BJ (cell line): ENCODE data around the gene FMR1. TPM values are rescaled to one million over a fixed set of nuclear protein-coding genes. Genes with fewer than 3 reads are reported as not detected.

Experiments used
- CTCF ChIA-PET: fragments of 350-600 bp; formaldehyde crosslinking; extraction: SDS; loops from one replicate; lab custom pipeline; 2021; ENCODE audit warnings: antibody characterized with exemption, inconsistent platforms; lab: Yijun Ruan, JAX
- POLR2A ChIA-PET: fragments of 300-600 bp; sonication (Branson Sonifier 250); formaldehyde crosslinking; extraction: SDS; loops from one replicate; lab custom pipeline; 2021; ENCODE audit warnings: antibody characterized with exemption; lab: Charles Lee
- DNase-seq: peaks from one replicate; pipeline ENCODE4 v3.0.0-alpha.2; 2011; ENCODE audit warnings: low read depth
- H3K27me3 ChIP-seq: 2 replicates; pipeline ENCODE4 v1.6.0; 2011; ENCODE audit warnings: low read length; ENCODE audit not compliant: control insufficient read depth, insufficient read depth
- H3K36me3 ChIP-seq: 2 replicates; pipeline ENCODE4 v1.5.1; 2011; ENCODE audit warnings: low read length; ENCODE audit not compliant: control insufficient read depth, insufficient read depth
- H3K4me3 ChIP-seq: 2 replicates; pipeline ENCODE4 v1.5.1; 2011; ENCODE audit warnings: low read depth, mild to moderate bottlenecking, control low read depth, low read length
- polyA plus RNA-seq: library from polyadenylated mRNA; depleted of rRNA; stranded (reverse); fragments of >200 nt; gene quantifications from 2 replicates; pipeline ENCODE4 v1.2.3, GENCODE V29; 2011
- TF ChIP-seq, protein P1 (sequence below): IDR thresholded peaks from 2 replicates; pipeline ENCODE4 v1.5.1; 2011; ENCODE audit warnings: low read depth, mild to moderate bottlenecking, control low read depth, inconsistent platforms, low read length, moderate library complexity; ENCODE audit not compliant: insufficient read depth

The FMR1 gene
- polyA plus RNA-seq, 1 experiment = 9.1 TPM

GRCh38 chrX:147914591-147914990 lies 2.9 kb downstream of the FMR1 start:
- TF ChIP-seq, protein P1, sequence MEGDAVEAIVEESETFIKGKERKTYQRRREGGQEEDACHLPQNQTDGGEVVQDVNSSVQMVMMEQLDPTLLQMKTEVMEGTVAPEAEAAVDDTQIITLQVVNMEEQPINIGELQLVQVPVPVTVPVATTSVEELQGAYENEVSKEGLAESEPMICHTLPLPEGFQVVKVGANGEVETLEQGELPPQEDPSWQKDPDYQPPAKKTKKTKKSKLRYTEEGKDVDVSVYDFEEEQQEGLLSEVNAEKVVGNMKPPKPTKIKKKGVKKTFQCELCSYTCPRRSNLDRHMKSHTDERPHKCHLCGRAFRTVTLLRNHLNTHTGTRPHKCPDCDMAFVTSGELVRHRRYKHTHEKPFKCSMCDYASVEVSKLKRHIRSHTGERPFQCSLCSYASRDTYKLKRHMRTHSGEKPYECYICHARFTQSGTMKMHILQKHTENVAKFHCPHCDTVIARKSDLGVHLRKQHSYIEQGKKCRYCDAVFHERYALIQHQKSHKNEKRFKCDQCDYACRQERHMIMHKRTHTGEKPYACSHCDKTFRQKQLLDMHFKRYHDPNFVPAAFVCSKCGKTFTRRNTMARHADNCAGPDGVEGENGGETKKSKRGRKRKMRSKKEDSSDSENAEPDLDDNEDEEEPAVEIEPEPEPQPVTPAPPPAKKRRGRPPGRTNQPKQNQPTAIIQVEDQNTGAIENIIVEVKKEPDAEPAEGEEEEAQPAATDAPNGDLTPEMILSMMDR = no peak
- Histone ChIP-seq H3K4me3 (no peak overlapping the region), H3K27me3 (no peaks in the 10 kb centered on the region), H3K36me3 (no peaks in the 10 kb centered on the region)
- CTCF ChIA-PET = no interaction called here
- DNase-seq = no peak
- POLR2A ChIA-PET = no interaction called here

- Histone ChIP-seq H3K27me3 (no peaks in the 10 kb centered on the region), H3K4me3 (no peak overlapping the region), H3K36me3 (no peaks in the 10 kb centered on the region)
- POLR2A ChIA-PET = no interaction called here
- CTCF ChIA-PET = no interaction called here
- TF ChIP-seq, protein P1 = no peak
- no peak for DNase-seq
Measured at GRCh38 chrX:147916375-147916968, 4.8 kb downstream of the FMR1 start.

DNA sequence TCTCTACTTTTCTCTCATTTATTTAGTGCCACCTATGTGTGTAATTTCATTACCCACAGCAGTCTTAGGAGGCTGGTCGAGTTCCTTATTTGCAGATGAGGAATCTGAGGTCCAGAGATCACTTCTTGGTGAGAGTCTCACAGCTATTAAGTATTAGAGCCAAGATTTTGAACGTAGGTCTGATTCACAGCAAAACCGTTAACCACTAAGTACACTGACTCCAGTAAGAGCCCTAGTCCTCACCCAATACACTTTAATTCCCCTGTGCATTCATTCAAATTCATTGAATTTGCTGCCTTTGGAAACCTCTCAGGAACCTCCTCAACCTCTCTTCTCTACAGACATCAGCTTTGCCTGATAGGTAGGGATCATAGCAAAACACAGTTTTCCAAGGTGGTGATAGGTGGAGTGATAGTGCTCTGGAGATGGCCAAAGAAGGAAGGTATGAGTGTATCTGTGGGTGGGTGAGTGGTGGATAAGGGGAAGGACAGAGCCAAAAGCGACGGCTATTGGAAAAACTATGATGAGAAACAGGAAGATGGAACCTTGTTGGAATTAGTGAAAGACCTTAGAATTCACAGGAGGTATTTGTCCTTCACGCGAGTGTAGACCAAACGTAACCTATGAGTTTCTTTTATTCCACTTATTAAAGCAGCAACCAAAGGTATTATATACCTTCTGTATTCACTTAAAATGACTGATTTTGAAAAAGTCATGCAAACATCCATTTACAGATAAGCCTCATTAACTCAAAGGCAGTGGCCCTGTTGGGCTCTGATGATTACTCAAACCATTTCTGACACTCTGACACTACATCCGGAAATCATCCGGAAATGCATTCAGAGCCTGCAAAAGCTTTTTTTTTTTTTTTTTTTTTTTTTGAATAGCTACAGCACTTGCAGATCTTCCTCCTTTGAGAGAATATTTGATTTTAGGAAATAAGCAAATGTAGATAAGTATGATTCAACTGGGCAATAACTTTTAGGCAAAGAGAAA lies 6.3 kb downstream of the FMR1 start:
- DNase-seq = no peak
- CTCF ChIA-PET = no interaction called here
- Histone ChIP-seq H3K4me3 (no peak overlapping the region), H3K27me3 (no peaks in the 10 kb centered on the region), H3K36me3 (no peaks in the 10 kb centered on the region)
- POLR2A ChIA-PET = no interaction called here
- TF ChIP-seq, protein P1 = no peak

GRCh38 chrX:147920161-147920666 lies 8.5 kb downstream of the FMR1 start:
- TF ChIP-seq, protein P1 = no peak
- POLR2A ChIA-PET = no interaction called here
- Histone ChIP-seq H3K4me3 (no peak overlapping the region), H3K27me3 (no peaks in the 10 kb centered on the region), H3K36me3 (no peaks in the 10 kb centered on the region)
- no peak for DNase-seq
- CTCF ChIA-PET = interaction anchor here (0.9 kb wide), 1 partner anchor 9 kb away, joined by 3 read pairs; the partner anchor contains the start of gene FMR1

GRCh38 chrX:147923605-147924004 lies 11.9 kb downstream of the FMR1 start:
- no peak for DNase-seq
- Histone ChIP-seq H3K4me3 (no peak overlapping the region), H3K36me3 (no peaks in the 10 kb centered on the region), H3K27me3 (no peaks in the 10 kb centered on the region)
- ChIA-PET CTCF (no interaction called here), POLR2A (no interaction called here)
- TF ChIP-seq, protein P1 = no peak
